Activated CD8-positive, alpha-beta memory T cell treated with anti-CD3 and anti-CD28 coated beads for 4 hours (primary cell): Measurements from ENCODE around the gene RGS8.

Experiments used
- DNase-seq, 2 donors: peaks; one replicate each; pipeline ENCODE4 v3.0.0-alpha.2; 2020; ENCODE audit warnings: low read depth in 2 of 2

Gene RGS8

DNA sequence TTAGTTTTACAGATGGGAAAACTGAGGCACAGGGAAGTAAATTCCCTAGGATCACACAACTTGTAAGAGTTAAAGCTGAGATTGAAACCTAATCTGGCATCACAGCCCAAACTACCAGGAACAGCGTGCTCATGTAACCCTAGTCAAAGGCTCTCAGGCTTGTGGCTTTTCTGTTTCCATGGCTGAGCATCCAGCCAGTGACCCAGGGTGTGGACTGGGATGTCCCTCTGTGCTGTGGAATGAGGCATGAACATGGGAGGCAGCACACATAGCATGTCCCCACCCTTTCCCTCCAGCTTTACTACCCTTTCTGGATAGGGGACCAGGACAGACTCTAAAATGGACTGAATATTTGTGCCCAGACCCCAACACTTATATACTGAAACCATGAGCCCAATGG, 45.1 kb downstream of the RGS8 start:
- DNase-seq: no peak

DNA sequence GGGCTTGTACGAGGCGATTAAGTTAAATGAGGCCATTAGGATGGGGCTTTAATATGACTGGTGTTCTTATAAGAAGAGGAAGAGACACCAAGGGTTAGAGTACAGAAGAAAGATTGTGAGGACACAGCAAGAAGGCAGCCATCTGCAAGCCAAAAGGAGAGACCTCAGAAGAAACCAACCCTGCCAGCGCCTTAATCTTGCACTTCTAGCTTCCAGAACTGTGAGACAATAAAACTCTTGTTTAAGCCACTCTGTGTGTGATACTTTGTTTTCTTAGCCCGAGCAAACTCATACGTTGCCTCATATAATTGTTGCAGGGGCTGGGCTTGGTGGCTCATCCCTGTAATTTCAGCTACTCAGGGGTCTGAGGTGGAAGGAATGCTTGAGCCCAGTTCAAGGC, 46.6 kb downstream of the RGS8 start:
- DNase-seq: no peak

DNA sequence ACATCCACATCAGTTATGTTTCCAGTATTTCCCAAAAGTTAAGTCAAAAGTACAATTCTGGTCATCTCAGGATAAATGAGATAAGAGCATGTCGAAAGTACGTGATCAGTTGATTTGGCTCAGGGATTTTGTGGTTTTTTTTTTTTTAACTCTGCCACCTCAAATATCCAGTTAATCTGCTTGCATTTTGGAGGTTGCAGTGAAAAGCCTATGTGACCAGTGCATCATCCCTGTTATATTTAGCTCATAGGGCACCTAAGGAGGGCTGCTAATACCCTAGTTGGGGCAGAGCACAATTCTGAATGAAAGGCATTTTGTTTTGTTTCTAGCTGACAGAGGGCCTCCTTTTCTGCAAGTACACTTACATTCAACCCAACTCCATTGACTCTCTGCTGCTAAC, 48.5 kb downstream of the RGS8 start:
- no peak for DNase-seq
